Measurements from ENCODE around the gene PARD3B.

Gene PARD3B

DNA sequence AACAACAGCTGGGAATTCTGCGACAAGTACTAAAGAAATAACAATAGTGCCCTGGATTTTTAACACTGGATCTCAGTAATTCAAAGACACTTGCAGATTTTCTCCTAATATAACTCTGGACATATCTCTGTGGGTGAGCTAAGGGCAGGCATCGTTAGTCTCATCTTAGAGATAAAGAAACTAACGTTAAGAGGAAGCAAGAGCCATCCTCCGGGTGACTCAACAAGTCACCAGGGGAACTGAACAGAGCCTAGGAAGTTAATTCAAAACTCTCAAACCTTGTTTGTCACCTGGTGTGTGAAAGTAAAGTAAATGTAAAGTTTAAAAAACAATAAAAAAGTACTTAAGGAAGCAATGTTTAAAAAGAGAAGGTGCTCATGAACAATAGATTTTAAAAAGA, 1095.4 kb downstream of the PARD3B start:
- in situ Hi-C loops (cut with HindIII; ENCODE audit: low pct_ligation_motif_present, low sequenced_read_pairs) = no loop called here

DNA sequence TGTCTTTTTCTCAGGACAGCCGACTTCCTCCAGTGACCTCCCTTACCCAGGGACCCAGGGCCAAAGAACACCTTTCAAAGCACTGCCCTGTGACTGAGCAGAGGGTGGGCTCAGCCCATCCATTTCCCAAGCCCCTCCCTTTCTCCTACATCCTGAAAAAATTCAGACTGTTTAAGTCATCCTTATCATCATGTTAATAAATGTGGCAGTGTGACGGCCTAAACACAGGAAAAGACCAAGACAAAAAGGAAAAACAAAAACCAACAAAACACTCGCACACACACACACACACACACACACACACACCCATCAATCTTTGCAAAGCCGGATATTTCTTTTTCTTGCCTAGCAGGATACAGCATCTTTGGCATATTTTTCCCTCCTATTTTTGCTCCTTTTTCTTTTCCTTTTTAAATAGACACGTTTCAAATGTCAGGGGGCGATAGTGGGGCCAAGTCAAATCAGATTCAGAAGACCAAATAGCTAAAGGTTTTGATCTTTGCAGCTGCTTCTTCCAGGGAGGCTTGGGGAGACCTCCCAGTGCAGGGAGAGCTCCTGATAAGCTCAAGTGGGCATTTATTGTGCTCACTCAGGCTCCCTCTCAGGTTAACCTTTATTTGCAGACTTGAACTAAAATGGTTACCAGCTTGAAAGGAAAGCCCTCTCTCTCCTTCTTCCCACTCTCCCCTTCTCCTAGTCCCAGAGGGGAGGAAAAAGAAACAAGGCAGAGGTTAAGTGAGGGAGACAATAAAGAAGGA, 1097.5 kb downstream of the PARD3B start:
- Histone ChIP-seq H3K36me3 (replicated peaks) (no peaks in the 10 kb centered on the region), H3K27ac (no peak overlapping the region), H3K27me3 (replicated peaks) (no peaks in the 10 kb centered on the region), H3K4me3 (ENCODE audit: low read depth, low read length) (no peak overlapping the region)
- in situ Hi-C loops (cut with HindIII; ENCODE audit: low pct_ligation_motif_present, low sequenced_read_pairs) = no loop called here
- no peak for DNase-seq
- TF ChIP-seq, protein P1, sequence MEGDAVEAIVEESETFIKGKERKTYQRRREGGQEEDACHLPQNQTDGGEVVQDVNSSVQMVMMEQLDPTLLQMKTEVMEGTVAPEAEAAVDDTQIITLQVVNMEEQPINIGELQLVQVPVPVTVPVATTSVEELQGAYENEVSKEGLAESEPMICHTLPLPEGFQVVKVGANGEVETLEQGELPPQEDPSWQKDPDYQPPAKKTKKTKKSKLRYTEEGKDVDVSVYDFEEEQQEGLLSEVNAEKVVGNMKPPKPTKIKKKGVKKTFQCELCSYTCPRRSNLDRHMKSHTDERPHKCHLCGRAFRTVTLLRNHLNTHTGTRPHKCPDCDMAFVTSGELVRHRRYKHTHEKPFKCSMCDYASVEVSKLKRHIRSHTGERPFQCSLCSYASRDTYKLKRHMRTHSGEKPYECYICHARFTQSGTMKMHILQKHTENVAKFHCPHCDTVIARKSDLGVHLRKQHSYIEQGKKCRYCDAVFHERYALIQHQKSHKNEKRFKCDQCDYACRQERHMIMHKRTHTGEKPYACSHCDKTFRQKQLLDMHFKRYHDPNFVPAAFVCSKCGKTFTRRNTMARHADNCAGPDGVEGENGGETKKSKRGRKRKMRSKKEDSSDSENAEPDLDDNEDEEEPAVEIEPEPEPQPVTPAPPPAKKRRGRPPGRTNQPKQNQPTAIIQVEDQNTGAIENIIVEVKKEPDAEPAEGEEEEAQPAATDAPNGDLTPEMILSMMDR (IDR thresholded peaks at IDR 0.05; ENCODE audit: low read depth, low read length, missing control alignments) = no peak

More for the DNA sequence above, 1095.4 kb downstream of the PARD3B start:
- TF ChIP-seq, protein P1 (IDR thresholded peaks at IDR 0.05; ENCODE audit: low read depth, low read length, missing control alignments) = no peak
- H3K36me3 ChIP-seq (replicated peaks) = no peaks in the 10 kb centered on the region
- DNase-seq = no peak
- no peaks in the 10 kb centered on the region for H3K27me3 ChIP-seq (replicated peaks)
- H3K27ac ChIP-seq = no peak overlapping the region
- no peak overlapping the region for H3K4me3 ChIP-seq (ENCODE audit: low read depth, low read length)

DNA sequence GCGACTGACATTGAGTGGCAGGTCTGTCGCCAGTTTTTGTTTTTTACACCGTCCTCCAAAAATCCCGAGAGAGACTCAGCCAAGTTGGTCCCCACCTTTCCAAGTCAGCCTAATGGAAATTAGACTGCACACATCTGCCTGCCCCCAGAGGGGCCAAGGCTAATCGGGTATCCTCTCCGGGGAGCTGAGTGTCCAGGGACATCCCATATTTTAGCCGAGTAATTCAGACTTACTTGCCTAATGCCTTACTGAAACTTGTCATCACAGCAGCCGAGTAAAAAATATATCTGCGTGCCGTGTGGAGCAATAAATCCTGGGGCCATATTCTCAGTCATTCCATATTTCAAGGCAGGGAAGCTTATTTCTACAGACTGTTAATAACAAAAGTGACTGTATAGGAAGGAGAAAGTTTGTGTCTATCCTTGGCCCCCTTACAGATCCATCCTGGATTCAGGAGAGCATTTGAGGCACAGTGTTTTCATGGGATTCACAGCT, 1098.2 kb downstream of the PARD3B start:
- no peak overlapping the region for H3K27ac ChIP-seq
- in situ Hi-C loops (cut with HindIII; ENCODE audit: low pct_ligation_motif_present, low sequenced_read_pairs) = no loop called here
- DNase-seq = no peak

DNA sequence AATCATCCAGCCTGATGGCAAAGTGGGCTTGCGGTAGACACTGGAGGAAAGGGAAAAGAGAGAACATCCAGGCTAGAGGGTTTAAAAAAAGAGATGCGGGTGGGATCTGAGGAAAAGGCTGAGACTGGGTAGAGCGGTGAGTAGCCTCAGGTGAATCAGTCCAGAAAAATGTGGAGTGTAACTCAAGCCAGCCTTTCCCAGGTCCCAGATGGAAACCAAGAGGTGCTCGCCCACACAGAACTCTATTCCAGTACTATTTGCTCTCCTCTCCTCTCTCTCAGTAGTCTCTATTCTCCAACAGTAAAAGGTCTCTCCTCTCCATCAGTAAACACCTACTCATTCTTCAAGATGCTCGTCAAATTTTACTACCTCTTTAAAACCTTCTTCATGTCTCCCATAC, 1098.7 kb downstream of the PARD3B start:
- TF ChIP-seq, protein P1 (IDR thresholded peaks at IDR 0.05; ENCODE audit: low read depth, low read length, missing control alignments) = no peak
- Histone ChIP-seq H3K4me3 (ENCODE audit: low read depth, low read length) (no peak overlapping the region), H3K27ac (no peak overlapping the region), H3K36me3 (replicated peaks) (no peaks in the 10 kb centered on the region), H3K27me3 (replicated peaks) (no peaks in the 10 kb centered on the region)
- DNase-seq = peak; percentile 5
- in situ Hi-C loops (cut with HindIII; ENCODE audit: low pct_ligation_motif_present, low sequenced_read_pairs) = no loop called here

More for the DNA sequence above, 1098.2 kb downstream of the PARD3B start:
- H3K4me3 ChIP-seq (ENCODE audit: low read depth, low read length) = no peak overlapping the region
- no peaks in the 10 kb centered on the region for H3K36me3 ChIP-seq (replicated peaks)
- no peaks in the 10 kb centered on the region for H3K27me3 ChIP-seq (replicated peaks)
- TF ChIP-seq, protein P1 (IDR thresholded peaks at IDR 0.05; ENCODE audit: low read depth, low read length, missing control alignments) = no peak

DNA sequence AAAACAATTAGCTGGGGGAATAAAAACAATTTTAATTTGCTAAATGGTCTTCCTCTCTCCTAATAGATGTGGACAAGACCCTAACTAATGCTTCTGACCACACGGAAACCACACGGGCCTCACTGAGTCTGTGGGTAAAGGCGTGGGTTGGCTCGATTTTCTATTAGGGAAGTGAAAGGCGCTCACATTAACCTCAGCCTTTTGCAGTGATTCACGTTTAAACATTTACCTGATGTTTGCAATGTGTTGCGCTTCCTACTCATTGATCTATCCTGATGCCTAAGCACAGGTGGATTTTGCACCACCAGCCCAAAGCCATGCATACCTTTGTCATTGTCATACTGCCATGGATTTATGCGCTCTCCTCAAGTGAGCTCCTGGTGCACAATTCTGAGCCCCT, 1101.4 kb downstream of the PARD3B start:
- H3K36me3 ChIP-seq (replicated peaks) = no peaks in the 10 kb centered on the region
- no peak for DNase-seq
- H3K4me3 ChIP-seq (ENCODE audit: low read depth, low read length) = no peak overlapping the region
- no peak overlapping the region for H3K27ac ChIP-seq
- no peaks in the 10 kb centered on the region for H3K27me3 ChIP-seq (replicated peaks)
- in situ Hi-C loops (cut with HindIII; ENCODE audit: low pct_ligation_motif_present, low sequenced_read_pairs) = no loop called here
- TF ChIP-seq, protein P1 (IDR thresholded peaks at IDR 0.05; ENCODE audit: low read depth, low read length, missing control alignments) = no peak

Data from brain microvascular endothelial cell (primary cell).